GM13976 (cell line): ENCODE results near the gene GRM2.
"Not testable (repeated sequence)": the region's sequence is repeated elsewhere in the genome, so short reads cannot be mapped to it uniquely, and the experiment has no call there.

Experiments used
- DNase-seq: peaks from one replicate; pipeline ENCODE4 v3.0.0; 2012; ENCODE audit warnings: low spot score
- in situ Hi-C: fragments of 300-500 bp; cut with MboI; formaldehyde crosslinking; loops from one replicate; pipeline ENCODE4 v1.12.0; 2022; ENCODE audit warnings: low sequenced_read_pairs, mixed read lengths, inconsistent platforms; ENCODE audit not compliant: unreplicated experiment
- TF ChIP-seq, protein P1 (sequence below): IDR thresholded peaks from 2 replicates; pipeline ENCODE4 v1.5.1; 2012; ENCODE audit warnings: borderline replicate concordance, mild to moderate bottlenecking; ENCODE audit not compliant: insufficient read depth; ENCODE audit errors: extremely low read depth, missing control alignments, control extremely low read depth

The GRM2 gene

DNA sequence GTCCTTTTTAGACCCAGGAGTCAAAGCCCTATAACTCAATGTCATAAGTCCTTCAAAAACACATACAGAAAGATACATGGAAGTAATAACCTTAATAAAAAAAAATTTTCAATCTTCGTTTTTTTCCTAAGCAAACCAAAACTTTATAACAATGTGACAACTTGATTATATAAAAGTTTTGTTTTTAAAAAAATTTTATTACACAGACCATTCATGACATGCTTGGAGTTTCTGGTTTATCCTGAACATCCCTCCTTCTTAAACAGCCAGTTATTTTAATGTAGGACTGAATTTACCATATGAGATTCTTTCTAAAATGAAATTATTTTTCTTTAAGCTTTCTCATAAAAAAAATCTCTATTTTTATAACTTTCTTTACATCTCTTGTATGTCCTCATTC is 41.5 kb downstream of the GRM2 start:
- in situ Hi-C loops, result no loop called here
- TF ChIP-seq, protein P1, sequence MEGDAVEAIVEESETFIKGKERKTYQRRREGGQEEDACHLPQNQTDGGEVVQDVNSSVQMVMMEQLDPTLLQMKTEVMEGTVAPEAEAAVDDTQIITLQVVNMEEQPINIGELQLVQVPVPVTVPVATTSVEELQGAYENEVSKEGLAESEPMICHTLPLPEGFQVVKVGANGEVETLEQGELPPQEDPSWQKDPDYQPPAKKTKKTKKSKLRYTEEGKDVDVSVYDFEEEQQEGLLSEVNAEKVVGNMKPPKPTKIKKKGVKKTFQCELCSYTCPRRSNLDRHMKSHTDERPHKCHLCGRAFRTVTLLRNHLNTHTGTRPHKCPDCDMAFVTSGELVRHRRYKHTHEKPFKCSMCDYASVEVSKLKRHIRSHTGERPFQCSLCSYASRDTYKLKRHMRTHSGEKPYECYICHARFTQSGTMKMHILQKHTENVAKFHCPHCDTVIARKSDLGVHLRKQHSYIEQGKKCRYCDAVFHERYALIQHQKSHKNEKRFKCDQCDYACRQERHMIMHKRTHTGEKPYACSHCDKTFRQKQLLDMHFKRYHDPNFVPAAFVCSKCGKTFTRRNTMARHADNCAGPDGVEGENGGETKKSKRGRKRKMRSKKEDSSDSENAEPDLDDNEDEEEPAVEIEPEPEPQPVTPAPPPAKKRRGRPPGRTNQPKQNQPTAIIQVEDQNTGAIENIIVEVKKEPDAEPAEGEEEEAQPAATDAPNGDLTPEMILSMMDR, result no peak
- DNase-seq, result no peak

DNA sequence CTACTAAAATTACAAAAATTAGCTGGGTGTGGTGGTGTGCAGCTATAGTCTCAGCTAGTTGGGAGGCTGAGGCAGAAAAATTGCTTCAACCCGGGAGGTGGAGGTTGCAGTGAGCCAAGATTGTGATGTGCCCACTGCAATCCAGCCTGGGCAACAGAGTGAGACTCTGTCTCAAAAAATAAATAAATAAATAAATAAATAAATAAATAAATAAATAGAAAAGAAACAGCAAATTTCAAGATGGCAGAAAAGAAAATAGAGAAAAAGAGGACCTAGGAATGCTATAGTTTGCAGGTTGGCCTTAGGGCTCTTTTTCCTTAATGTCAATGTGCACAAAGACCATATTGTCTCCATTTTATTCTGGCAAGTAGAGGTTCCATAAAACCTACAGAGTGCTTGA is 44.0 kb downstream of the GRM2 start:
- DNase-seq, result no peak
- in situ Hi-C loops, result no loop called here
- TF ChIP-seq, protein P1, result no peak

DNA sequence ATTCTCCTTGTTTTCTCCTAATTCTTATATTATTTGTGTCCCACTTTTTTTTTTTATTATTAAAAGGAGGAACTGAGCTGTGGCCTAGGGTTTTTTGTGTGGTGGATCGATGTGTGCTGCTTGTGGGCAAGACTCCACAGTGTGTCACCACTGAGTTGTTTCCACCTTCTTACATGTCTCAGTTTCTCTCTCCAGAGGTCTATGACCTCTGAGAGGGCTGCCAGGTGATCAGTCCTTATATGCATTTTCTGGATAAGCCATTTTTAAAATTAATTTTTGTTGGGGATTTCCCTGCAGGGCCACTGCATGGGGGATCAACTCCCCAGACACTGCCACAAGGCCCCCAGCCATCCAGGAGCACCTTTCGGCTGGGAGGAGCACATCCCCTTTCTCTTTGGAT is 44.4 kb downstream of the GRM2 start:
- in situ Hi-C loops, result no loop called here
- DNase-seq, result no peak
- TF ChIP-seq, protein P1, result no peak

DNA sequence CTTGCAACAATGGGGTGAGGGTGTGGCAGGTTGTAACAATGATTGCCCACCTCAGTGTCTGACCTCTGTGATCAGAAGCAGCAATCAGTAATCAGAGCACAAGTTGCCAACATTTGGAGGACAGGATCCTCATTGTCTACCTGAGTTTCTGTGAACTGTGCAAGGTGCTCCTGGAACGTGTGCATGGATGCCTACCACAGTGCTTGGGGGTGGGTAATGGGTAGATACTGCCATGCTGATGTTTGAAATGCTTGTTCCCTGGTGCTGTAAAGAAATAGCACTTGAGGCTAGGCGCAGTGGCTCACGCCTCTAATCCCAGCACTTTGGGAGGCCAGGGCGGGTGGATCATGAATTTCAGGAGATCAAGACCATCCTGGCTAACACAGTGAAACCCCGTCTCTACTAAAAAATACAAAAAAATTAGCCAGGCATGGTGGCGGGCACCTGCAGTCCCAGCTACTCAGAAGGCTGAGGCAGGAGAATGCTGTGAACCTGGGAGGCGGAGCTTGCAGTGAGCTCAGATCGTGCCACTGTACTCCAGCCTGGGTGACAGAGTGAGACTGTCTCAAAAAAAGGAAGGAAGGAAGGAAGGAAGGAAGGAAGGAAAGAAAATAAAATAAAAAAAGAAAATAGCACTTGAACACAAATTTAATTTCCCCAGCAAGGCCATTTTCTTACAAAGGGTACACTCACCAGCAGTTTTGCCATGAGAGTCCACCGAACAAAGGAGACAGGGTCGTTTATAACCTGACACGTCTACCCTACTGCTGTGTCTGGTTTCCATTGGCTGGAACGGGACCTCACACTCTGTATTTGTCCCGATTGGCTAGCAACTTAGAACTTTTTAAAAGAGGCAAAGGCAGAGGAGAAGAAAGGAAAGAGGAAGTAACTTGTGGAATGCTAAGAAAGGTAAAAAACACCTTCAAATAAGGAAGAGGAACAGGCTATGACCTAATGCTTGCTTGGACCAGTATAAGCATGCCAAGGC is 47.2 kb downstream of the GRM2 start:
- in situ Hi-C loops, DNase-seq: not testable (repeated sequence)

DNA sequence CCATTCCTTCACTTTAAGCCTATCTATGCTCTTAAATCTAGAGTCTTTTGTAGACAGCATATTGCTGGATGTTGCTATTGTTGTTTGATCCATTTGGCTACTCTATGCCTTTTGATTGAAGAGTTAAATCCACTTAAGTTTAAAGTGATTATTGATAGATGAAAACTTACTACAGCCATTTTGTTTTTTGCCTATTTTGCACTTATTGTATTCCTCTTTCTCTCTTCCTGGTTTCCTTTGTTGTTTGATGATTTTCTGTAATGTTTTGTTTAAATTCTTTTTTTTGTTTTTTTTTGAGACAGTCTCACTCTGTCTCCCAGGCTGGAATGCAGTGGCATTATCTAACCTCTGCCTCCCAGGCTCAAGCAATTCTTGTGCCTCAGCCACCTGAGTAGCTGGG is 52.3 kb downstream of the GRM2 start:
- in situ Hi-C loops, result no loop called here
- DNase-seq, result no peak
- TF ChIP-seq, protein P1, result no peak
